GM18861 (cell line): ENCODE results near the gene GREB1.

ENCODE experiments used
- ATAC-seq: cut with Tn5 transposase; IDR thresholded peaks from one replicate; pipeline ENCODE4 v1.9.1; 2021; ENCODE audit not compliant: unreplicated experiment

GREB1 gene

GRCh38 chr2:11630855-11631254 lies 97.0 kb downstream of the GREB1 start:
- ATAC-seq: no peak

DNA sequence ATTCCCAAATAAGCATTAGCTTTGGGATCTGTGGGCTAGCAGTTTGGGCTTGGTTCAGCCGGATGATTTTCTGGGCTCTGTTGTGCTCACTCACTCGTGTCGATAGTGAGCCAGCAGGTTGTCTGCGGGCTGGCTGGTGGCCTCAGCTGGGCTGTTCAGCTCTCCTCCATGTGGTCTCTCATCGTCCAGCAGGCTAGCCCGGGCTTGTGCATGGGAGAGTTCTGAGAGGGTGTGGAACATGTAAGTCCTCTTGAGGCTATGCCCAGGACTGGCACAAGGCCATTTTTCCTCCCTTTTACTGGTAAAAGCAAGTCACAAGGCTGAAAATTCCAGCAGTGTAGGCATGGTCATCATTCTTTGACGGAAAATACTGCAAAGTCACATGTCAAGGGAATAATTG lies 97.6 kb downstream of the GREB1 start:
- ATAC-seq: no peak

DNA sequence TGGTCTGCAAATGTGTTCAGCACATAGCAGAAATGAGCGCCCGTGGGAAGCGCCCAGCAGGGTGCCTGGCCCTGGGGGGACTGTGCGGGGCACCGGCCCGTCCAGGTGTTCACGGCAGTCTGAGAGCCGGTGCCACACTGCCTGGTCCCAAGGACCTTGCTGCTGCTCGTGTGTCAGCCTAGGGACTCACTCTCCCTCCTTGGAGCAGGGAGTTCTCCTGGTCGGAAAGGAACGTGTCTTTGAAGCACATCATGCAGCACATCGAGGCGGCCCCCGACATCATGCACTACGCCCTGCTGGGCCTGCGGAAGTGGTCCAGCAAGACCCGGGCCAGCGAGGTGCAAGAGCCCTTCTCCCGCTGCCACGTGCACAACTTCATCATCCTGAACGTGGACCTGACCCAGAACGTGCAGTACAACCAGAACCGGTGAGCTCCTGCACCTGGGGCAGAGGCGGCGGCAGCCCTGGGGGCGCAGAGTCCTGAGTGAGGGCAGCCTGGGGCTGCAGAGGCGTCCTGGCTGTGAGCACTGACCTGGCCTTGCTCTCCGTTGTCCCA lies 100.2 kb downstream of the GREB1 start:
- no peak for ATAC-seq

GRCh38 chr2:11634584-11634983 lies 100.7 kb downstream of the GREB1 start:
- no peak for ATAC-seq

- no peak for ATAC-seq
Observed at GRCh38 chr2:11635141-11635540, 101.3 kb downstream of the GREB1 start.

DNA sequence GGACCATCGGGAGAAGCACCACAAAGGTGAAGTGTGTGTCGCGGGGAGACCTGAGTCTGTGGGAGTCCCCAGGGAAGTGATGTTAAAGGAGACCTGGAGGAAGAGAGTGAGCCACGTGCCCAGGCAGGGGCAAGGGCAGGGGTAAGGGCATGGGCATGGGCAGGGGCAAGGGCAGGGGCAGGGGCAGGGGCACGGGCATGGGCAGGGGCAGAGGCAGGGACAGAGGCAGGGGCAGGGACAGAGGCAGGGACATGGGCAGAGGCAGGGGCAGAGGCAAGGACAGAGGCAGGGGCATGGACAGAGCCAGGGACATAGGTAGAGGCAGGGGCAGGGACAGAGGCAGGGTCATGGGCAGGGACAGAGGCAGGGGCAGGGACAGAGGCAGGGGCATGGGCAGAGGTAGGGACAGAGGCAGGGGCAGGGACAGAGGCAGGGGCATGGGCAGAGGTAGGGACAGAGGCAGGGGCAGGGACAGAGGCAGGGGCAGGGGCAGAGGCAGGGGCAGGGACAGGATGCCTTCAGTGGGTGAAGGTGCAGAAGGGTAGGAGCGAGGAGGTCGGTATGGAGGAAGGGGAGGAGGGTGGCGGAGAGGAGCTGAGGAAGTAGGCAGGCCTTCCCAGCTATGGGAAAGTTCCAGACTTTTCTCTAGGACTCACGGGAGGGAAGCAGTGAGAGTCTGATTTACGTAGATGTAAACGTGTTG lies 102.9 kb downstream of the GREB1 start:
- ATAC-seq: no peak

- ATAC-seq: no peak
Observed at GRCh38 chr2:11637546-11637945, 103.7 kb downstream of the GREB1 start.

DNA sequence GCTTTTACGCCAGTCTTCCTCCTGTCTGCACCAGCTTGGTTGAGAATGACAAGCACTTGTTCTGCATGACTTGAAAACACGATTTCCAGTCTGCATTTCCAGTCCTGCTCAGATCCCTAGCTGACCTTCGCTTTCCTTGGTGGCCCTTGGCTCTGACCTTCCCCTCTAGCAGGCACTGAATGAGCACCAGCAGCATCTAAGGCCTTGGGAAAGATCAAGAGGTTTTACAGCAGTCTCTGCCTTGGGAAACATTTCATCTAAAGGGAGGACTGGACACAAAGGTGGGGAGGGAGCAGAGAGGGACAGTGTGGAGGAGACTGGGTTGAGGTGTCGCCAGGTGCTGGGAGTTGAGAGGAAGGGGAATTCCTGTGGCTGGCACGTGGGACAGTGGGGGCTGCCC lies 105.7 kb downstream of the GREB1 start:
- no peak for ATAC-seq

DNA sequence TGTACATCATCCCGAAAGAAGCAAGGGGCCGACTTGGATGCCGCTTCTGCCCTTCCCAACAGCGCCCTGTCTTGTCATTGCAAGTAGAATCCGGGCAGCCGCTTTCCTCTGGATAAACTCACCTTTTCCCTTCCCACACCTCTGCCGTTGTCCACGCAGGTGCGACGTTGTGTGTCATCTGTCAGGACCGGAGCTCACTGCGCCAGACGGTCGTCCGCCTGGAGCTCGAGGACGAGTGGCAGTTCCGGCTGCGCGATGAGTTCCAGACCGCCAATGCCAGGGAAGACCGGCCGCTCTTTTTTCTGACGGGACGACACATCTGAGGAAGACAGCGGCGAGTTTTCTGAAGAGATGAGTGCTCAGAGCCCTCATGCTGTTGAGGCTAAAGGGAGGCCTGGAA lies 106.3 kb downstream of the GREB1 start:
- no peak for ATAC-seq

DNA sequence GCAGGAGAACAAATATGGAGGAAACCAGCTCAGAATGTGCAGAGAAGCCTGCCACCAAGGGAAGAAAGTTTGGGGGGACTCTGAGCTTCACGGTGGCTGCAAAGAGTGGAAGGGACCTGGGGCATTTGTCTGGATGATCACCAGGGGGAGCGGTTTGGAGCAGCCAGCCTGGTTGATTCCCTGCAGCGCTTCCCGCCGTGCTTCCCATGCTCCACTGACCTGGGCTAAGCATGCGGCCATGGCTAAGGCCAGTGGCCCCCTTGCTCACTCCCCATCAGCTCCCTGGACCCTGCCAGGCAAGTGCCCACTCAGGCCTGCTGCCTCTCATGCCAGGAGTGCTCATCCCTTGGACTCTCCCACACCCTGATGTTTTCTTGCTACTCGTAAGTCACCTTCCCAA lies 109.1 kb downstream of the GREB1 start:
- ATAC-seq: no peak

DNA sequence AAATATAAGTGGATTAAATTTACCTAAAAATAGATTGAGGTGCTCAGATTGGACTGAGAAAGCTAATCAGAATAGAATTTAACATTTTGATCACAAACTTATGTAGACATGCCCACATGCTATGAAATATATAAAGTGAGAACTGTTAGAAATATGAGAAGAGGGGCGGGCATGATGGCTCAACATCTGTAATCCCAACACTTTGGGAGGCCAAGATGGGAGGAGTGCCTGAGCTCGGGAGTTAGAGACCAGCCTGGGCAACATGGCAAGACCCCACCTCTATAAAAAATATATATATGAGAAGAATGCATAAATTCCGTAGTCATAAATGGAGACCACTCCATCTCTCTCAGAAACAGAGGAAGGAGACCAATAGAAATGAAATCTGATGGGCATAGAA lies 110.4 kb downstream of the GREB1 start:
- no peak for ATAC-seq

- no peak for ATAC-seq
Observed at GRCh38 chr2:11646530-11646929, 112.7 kb downstream of the GREB1 start.

DNA sequence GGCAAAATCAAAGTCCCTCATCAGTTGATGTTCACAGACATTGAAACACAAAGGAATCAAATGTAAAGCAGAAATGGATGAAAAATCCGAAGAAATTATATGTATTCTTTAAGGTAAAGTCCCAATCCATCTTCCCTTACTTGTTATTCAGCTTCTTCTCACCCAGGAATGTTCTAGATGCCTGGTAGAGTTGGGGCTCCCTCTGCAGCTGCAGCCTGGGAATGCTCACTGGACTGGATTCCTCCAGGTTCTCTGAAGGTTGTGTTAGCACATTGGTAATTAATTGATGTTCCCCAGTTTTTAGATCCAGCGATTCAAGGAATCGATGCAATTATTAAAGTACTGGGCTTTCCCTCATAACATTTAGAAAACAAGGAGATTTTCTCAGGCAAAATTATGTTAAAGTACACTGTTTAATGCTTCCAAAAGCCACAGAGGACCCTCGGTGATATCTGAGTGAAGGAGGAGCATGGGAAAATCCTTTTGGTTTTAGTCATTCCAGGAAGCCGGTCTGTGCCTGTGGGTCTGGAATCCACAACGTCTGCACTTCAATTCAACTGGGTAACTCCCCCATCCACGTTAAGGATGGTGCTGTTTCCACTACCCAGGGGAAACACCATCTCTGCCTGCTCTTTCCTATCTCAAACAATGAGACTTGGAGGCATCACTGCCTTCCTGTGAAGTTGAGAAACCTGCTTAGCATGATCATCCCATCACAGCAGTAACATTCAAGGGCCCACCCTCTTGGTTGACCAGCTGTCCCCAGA lies 114.2 kb downstream of the GREB1 start:
- no peak for ATAC-seq

DNA sequence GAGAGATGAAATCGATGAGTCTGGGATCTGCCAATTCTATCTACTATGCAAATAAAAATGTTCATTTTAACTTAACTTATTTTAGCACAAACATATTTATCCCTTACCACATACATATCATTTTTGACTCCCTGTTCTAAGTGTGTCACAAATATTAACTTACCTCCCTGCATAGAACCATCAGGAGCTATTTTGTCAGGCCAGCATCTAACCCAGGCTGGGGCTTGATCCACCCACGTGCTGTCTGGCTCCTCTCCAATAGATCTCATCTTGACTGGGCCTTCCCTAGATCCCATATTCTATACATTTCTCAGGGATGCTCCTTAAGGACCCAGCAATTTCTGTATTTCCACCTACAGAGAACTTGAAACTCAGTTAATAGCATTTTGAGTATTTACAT lies 115.2 kb downstream of the GREB1 start:
- no peak for ATAC-seq

- no peak for ATAC-seq
Observed at GRCh38 chr2:11651856-11652548, 118.2 kb downstream of the GREB1 start.

DNA sequence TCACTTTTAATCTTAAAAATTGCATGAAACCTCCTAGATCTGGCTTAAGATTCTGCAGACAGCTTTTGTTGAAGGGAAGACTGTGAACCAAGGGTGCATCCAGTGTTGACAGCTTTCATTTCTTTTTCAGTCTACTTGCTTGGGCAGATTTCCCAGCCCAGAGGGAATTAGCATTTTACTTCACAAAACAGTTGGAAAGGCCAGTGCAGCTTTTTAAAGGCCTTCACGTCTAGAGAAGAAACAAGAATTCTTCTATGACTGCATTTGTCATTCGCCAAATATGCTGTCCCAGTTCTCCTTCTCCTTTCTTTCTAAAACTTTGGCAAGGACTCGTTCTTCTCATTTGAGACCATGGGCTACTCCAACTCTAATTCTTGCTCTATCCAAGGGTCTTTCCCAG lies 118.7 kb downstream of the GREB1 start:
- ATAC-seq: no peak

DNA sequence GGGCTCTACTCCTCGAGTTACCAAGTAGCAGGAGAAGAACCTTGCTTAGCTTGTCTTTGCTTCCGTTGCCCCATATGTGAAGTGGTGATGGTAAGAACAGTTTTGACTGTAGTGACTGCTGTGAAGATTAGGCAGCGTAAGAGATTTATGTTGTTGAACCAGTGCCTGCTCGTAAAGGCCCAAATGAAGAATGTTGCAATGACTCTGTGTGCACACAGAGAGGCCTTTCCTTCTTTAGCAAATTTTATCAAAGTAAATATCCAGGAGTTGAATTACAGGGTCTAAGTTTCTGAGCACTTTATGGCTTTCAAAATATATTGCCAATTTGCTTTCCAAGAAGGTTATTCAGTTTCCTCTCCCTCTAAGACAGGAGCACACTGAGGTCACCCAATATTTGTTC lies 121.7 kb downstream of the GREB1 start:
- ATAC-seq: no peak

DNA sequence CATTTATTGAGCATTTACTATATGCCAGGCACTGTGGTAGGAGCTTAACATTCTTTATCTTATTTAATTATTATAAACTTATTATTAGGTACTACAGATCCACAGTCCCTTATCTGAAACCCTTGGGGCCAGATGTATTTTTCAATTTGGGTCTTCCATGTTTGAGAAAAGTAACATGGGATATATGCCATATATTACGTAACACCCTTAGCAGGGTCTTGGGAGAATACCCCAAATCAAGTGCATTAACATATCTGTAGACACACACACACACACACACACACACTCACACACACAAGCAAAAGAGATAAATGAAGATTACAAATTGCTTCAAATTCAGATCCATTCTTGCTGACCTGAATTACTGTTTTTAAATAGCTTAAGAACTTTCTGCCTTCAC lies 122.4 kb downstream of the GREB1 start:
- no peak for ATAC-seq

DNA sequence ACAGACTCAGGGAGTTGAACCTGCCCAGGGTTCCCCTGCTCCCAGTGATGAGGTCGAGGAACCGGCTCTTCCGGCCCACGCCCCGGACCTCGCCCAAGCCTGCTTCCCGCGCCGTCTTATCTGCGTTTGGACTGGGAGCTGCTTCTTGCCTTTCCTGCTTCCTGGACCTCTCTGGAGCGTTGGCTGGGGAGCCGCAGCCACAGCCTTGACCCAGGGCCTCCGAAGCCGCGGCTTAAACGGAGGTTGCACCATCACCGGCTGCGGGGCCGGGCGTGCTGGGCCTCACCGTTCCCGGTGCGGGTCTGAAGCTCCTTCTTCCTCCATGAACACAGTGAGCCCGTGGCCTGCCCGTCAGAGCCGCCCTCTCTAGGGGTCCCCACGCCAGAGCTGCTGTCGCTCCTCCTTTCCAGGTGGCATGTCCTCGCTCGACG lies 122.8 kb downstream of the GREB1 start:
- no peak for ATAC-seq

DNA sequence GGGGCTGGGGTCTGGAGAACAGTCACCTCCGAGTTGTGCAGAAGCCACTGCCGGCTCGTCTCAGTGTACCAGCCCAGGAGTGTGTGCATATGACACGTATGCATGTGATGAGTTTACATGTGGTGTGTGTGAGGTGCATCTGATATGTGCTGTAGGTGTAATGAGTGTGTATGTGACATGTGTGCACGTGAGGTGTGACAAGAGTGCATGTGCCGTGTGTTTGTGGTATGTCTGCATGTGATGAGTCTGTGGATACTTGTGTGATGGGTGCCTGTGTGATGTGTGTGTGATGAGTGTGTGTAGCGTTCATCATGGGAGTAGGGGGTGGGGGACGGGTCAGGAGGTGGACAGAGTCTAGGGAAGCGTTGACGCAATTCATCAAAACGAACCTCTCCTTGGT lies 123.3 kb downstream of the GREB1 start:
- ATAC-seq: no peak

DNA sequence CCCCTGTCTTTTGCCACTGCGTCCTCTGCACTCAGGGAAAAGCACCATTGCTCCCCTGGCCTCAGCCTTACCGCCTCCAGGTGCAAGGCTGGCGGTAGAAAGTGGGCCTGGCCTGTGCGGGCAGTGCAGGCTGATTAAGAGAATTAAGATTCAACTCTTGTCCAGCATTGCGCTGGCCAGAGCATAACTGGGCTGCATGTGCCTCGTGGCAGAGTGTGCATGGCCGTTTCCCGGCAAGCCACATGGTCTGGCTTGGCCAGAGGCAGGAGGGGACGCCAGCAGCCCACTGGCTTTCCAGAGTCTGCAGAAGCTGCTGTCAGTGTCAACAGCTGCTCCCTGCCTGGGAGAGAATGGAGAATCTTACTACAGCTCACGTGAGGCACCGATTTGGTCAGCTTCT lies 123.8 kb downstream of the GREB1 start:
- ATAC-seq: no peak
